PC-3 (cell line): ENCODE data around the gene MAP3K9.

Experiments used
- EZH2 ChIP-seq: fragments of 300-600 bp; sonication (generic); IDR thresholded peaks from one replicate; pipeline ENCODE4 v1.6.1; 2017; ENCODE audit warnings: antibody characterized with exemption, mild to moderate bottlenecking, low read length; ENCODE audit not compliant: unreplicated experiment
- TF ChIP-seq, protein P1 (sequence below): fragments of 300-600 bp; sonication (generic); conservative IDR thresholded peaks from 2 replicates; pipeline ENCODE4 v1.5.1; 2017; ENCODE audit warnings: antibody characterized with exemption, low read depth, mild to moderate bottlenecking, low read length

DNA sequence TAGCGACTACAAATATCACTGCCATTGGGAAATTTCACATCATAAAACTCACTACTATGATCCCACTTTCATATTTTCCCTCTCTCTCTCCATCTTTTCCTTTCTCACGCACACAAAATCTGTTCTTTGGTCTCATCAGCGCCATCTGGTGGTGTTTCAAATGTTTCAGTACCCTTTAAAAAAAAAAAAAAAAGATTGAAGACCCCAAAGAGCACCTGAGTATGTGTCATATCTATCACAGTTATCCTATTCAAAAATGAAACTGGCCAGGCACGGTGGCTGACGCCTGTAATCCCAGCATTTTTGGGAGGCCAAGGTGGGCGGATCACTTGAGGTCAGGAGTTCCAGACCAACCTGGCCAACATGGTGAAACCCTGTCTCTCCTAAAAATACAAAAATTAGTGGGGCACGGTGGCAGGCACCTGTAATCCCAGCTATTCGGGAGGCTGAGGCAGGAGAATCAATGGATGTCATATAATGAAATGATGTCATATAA is 95.2 kb downstream of the MAP3K9 start:
- TF ChIP-seq, protein P1, sequence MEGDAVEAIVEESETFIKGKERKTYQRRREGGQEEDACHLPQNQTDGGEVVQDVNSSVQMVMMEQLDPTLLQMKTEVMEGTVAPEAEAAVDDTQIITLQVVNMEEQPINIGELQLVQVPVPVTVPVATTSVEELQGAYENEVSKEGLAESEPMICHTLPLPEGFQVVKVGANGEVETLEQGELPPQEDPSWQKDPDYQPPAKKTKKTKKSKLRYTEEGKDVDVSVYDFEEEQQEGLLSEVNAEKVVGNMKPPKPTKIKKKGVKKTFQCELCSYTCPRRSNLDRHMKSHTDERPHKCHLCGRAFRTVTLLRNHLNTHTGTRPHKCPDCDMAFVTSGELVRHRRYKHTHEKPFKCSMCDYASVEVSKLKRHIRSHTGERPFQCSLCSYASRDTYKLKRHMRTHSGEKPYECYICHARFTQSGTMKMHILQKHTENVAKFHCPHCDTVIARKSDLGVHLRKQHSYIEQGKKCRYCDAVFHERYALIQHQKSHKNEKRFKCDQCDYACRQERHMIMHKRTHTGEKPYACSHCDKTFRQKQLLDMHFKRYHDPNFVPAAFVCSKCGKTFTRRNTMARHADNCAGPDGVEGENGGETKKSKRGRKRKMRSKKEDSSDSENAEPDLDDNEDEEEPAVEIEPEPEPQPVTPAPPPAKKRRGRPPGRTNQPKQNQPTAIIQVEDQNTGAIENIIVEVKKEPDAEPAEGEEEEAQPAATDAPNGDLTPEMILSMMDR: peak; percentile 88
- TF ChIP-seq EZH2: no peak
